ENCODE data around the gene ALAD.

Gene ALAD

GRCh38 chr9:113355040-113355596 is 46.0 kb downstream of the ALAD start:
- Histone ChIP-seq H3K27me3 (ENCODE audit: low read depth, low read length) (peaks cover 4% of the 10 kb centered on the region), H3K4me3 (ENCODE audit: low read depth in 1 of 2, low read length in 2 of 2) (no peak overlapping the region), H3K9me3 (ENCODE audit: control insufficient read depth in 1 of 2, low read length in 2 of 2) (no peaks in the 10 kb centered on the region), H3K27ac (ENCODE audit: low read length) (no peak overlapping the region), H3K4me1 (ENCODE audit: control insufficient read depth in 1 of 2, insufficient read depth in 2 of 2, low read length in 2 of 2) (peaks cover 0 to 7% of the 10 kb centered on the region in 2 donors), H3K36me3 (ENCODE audit: control insufficient read depth in 1 of 2, insufficient read depth in 2 of 2, low read length in 2 of 2) (no peaks in the 10 kb centered on the region)

GRCh38 chr9:113352411-113352810 is 48.7 kb downstream of the ALAD start:
- peaks cover 0 to 15% of the 10 kb centered on the region in 2 donors for H3K4me1 ChIP-seq (ENCODE audit: control insufficient read depth in 1 of 2, insufficient read depth in 2 of 2, low read length in 2 of 2)
- no peak overlapping the region for H3K4me3 ChIP-seq (ENCODE audit: low read depth in 1 of 2, low read length in 2 of 2)
- peaks cover 4% of the 10 kb centered on the region for H3K27me3 ChIP-seq (ENCODE audit: low read depth, low read length)
- no peak overlapping the region for H3K27ac ChIP-seq (ENCODE audit: low read length)
- H3K9me3 ChIP-seq (ENCODE audit: control insufficient read depth in 1 of 2, low read length in 2 of 2), result no peaks in the 10 kb centered on the region
- H3K36me3 ChIP-seq (ENCODE audit: control insufficient read depth in 1 of 2, insufficient read depth in 2 of 2, low read length in 2 of 2), result no peaks in the 10 kb centered on the region

GRCh38 chr9:113352006-113352405 is 49.1 kb downstream of the ALAD start:
- Histone ChIP-seq H3K27ac (ENCODE audit: low read length) (no peak overlapping the region), H3K9me3 (ENCODE audit: control insufficient read depth in 1 of 2, low read length in 2 of 2) (no peaks in the 10 kb centered on the region), H3K4me3 (ENCODE audit: low read depth in 1 of 2, low read length in 2 of 2) (no peak overlapping the region), H3K4me1 (ENCODE audit: control insufficient read depth in 1 of 2, insufficient read depth in 2 of 2, low read length in 2 of 2) (peaks cover 0 to 15% of the 10 kb centered on the region in 2 donors), H3K36me3 (ENCODE audit: control insufficient read depth in 1 of 2, insufficient read depth in 2 of 2, low read length in 2 of 2) (no peaks in the 10 kb centered on the region), H3K27me3 (ENCODE audit: low read depth, low read length) (peaks cover 4% of the 10 kb centered on the region)

GRCh38 chr9:113350937-113351336 is 50.1 kb downstream of the ALAD start:
- Histone ChIP-seq H3K36me3 (ENCODE audit: control insufficient read depth in 1 of 2, insufficient read depth in 2 of 2, low read length in 2 of 2) (no peaks in the 10 kb centered on the region), H3K27ac (ENCODE audit: low read length) (no peak overlapping the region), H3K27me3 (ENCODE audit: low read depth, low read length) (peaks cover 4% of the 10 kb centered on the region), H3K9me3 (ENCODE audit: control insufficient read depth in 1 of 2, low read length in 2 of 2) (no peaks in the 10 kb centered on the region), H3K4me1 (ENCODE audit: control insufficient read depth in 1 of 2, insufficient read depth in 2 of 2, low read length in 2 of 2) (peaks cover 0 to 15% of the 10 kb centered on the region in 2 donors), H3K4me3 (ENCODE audit: low read depth in 1 of 2, low read length in 2 of 2) (no peak overlapping the region)

- peaks cover 0 to 15% of the 10 kb centered on the region in 2 donors for H3K4me1 ChIP-seq (ENCODE audit: control insufficient read depth in 1 of 2, insufficient read depth in 2 of 2, low read length in 2 of 2)
- peak overlapping the region; percentile 56 for H3K4me3 ChIP-seq (ENCODE audit: low read depth in 1 of 2, low read length in 2 of 2)
- H3K9me3 ChIP-seq (ENCODE audit: control insufficient read depth in 1 of 2, low read length in 2 of 2), result no peaks in the 10 kb centered on the region
- H3K27ac ChIP-seq (ENCODE audit: low read length), result no peak overlapping the region
- H3K27me3 ChIP-seq (ENCODE audit: low read depth, low read length), result peaks cover 4% of the 10 kb centered on the region
- H3K36me3 ChIP-seq (ENCODE audit: control insufficient read depth in 1 of 2, insufficient read depth in 2 of 2, low read length in 2 of 2), result no peaks in the 10 kb centered on the region
Observed at GRCh38 chr9:113350107-113350661, 50.9 kb downstream of the ALAD start.

GRCh38 chr9:113349445-113350094 is 51.5 kb downstream of the ALAD start, which contains the start of gene BSPRY:
Gene BSPRY (plus strand): TSS chr9:113349541. CDS start chr9:113349580, 39 bp downstream.
- Histone ChIP-seq H3K36me3 (ENCODE audit: control insufficient read depth in 1 of 2, insufficient read depth in 2 of 2, low read length in 2 of 2) (no peaks in the 10 kb centered on the region), H3K27ac (ENCODE audit: low read length) (no peak within 1 kb of the TSS), H3K4me1 (ENCODE audit: control insufficient read depth in 1 of 2, insufficient read depth in 2 of 2, low read length in 2 of 2) (peaks cover 0 to 15% of the 10 kb centered on the region in 2 donors), H3K4me3 (ENCODE audit: low read depth in 1 of 2, low read length in 2 of 2) (peak within 1 kb of the TSS; percentile 56), H3K9me3 (ENCODE audit: control insufficient read depth in 1 of 2, low read length in 2 of 2) (no peaks in the 10 kb centered on the region), H3K27me3 (ENCODE audit: low read depth, low read length) (peaks cover 4% of the 10 kb centered on the region)

- H3K27ac ChIP-seq (ENCODE audit: low read length), result no peak overlapping the region
- H3K9me3 ChIP-seq (ENCODE audit: control insufficient read depth in 1 of 2, low read length in 2 of 2), result no peaks in the 10 kb centered on the region
- H3K4me3 ChIP-seq (ENCODE audit: low read depth in 1 of 2, low read length in 2 of 2), result peak overlapping the region; percentile 26 to 56
Observed at GRCh38 chr9:113349066-113349444, 52.0 kb downstream of the ALAD start.

GRCh38 chr9:113348437-113348836 is 52.6 kb downstream of the ALAD start:
- no peak overlapping the region for H3K4me3 ChIP-seq (ENCODE audit: low read depth in 1 of 2, low read length in 2 of 2)
- peaks cover 0 to 22% of the 10 kb centered on the region in 2 donors for H3K4me1 ChIP-seq (ENCODE audit: control insufficient read depth in 1 of 2, insufficient read depth in 2 of 2, low read length in 2 of 2)
- peaks cover 4% of the 10 kb centered on the region for H3K27me3 ChIP-seq (ENCODE audit: low read depth, low read length)
- no peaks in the 10 kb centered on the region for H3K36me3 ChIP-seq (ENCODE audit: control insufficient read depth in 1 of 2, insufficient read depth in 2 of 2, low read length in 2 of 2)
- H3K9me3 ChIP-seq (ENCODE audit: control insufficient read depth in 1 of 2, low read length in 2 of 2), result no peaks in the 10 kb centered on the region
- no peak overlapping the region for H3K27ac ChIP-seq (ENCODE audit: low read length)

More at GRCh38 chr9:113349066-113349444, 52.0 kb downstream of the ALAD start:
- Histone ChIP-seq H3K4me1 (ENCODE audit: control insufficient read depth in 1 of 2, insufficient read depth in 2 of 2, low read length in 2 of 2) (peaks cover 0 to 18% of the 10 kb centered on the region in 2 donors), H3K27me3 (ENCODE audit: low read depth, low read length) (peaks cover 4% of the 10 kb centered on the region), H3K36me3 (ENCODE audit: control insufficient read depth in 1 of 2, insufficient read depth in 2 of 2, low read length in 2 of 2) (no peaks in the 10 kb centered on the region)

GRCh38 chr9:113345671-113346070 is 55.4 kb downstream of the ALAD start:
- Histone ChIP-seq H3K27me3 (ENCODE audit: low read depth, low read length) (no peaks in the 10 kb centered on the region), H3K4me3 (ENCODE audit: low read depth in 1 of 2, low read length in 2 of 2) (no peak overlapping the region), H3K9me3 (ENCODE audit: control insufficient read depth in 1 of 2, low read length in 2 of 2) (no peaks in the 10 kb centered on the region), H3K4me1 (ENCODE audit: control insufficient read depth in 1 of 2, insufficient read depth in 2 of 2, low read length in 2 of 2) (peaks cover 0 to 28% of the 10 kb centered on the region in 2 donors), H3K36me3 (ENCODE audit: control insufficient read depth in 1 of 2, insufficient read depth in 2 of 2, low read length in 2 of 2) (no peaks in the 10 kb centered on the region), H3K27ac (ENCODE audit: low read length) (no peak overlapping the region)

GRCh38 chr9:113345190-113345589 is 55.9 kb downstream of the ALAD start:
- Histone ChIP-seq H3K27me3 (ENCODE audit: low read depth, low read length) (no peaks in the 10 kb centered on the region), H3K4me1 (ENCODE audit: control insufficient read depth in 1 of 2, insufficient read depth in 2 of 2, low read length in 2 of 2) (peaks cover 0 to 24% of the 10 kb centered on the region in 2 donors), H3K36me3 (ENCODE audit: control insufficient read depth in 1 of 2, insufficient read depth in 2 of 2, low read length in 2 of 2) (no peaks in the 10 kb centered on the region), H3K9me3 (ENCODE audit: control insufficient read depth in 1 of 2, low read length in 2 of 2) (no peaks in the 10 kb centered on the region), H3K27ac (ENCODE audit: low read length) (no peak overlapping the region), H3K4me3 (ENCODE audit: low read depth in 1 of 2, low read length in 2 of 2) (no peak overlapping the region)

- no peaks in the 10 kb centered on the region for H3K9me3 ChIP-seq (ENCODE audit: control insufficient read depth in 1 of 2, low read length in 2 of 2)
- peaks cover 0 to 23% of the 10 kb centered on the region in 2 donors for H3K4me1 ChIP-seq (ENCODE audit: control insufficient read depth in 1 of 2, insufficient read depth in 2 of 2, low read length in 2 of 2)
- no peaks in the 10 kb centered on the region for H3K36me3 ChIP-seq (ENCODE audit: control insufficient read depth in 1 of 2, insufficient read depth in 2 of 2, low read length in 2 of 2)
- H3K27me3 ChIP-seq (ENCODE audit: low read depth, low read length), result no peaks in the 10 kb centered on the region
- H3K27ac ChIP-seq (ENCODE audit: low read length), result no peak overlapping the region
- H3K4me3 ChIP-seq (ENCODE audit: low read depth in 1 of 2, low read length in 2 of 2), result no peak overlapping the region
Observed at GRCh38 chr9:113343732-113344231, 57.3 kb downstream of the ALAD start.
